SK-N-SH (cell line): ENCODE data around the gene TRAT1.

Experiments used
- CHD2 ChIP-seq: fragments of 150-350 bp; IDR thresholded peaks from 2 replicates; pipeline ENCODE4 v1.6.1; 2018; ENCODE audit warnings: low read length; ENCODE audit not compliant: partially characterized antibody
- EP300 ChIP-seq, 2 experiments: IDR thresholded peaks; 2 replicates each; pipeline versions ENCODE4 v1.4.0 to v1.6.1; 2012; ENCODE audit warnings: borderline replicate concordance in 1 of 2, low read depth in 1 of 2, low read length in 1 of 2
- EZH2phosphoT487 ChIP-seq: fragments of 200-600 bp; sonication (generic); IDR thresholded peaks from 2 replicates; pipeline ENCODE4 v1.6.1; 2017; ENCODE audit warnings: low read depth, mixed run types, mild to moderate bottlenecking, antibody characterized with exemption, moderate library complexity, borderline replicate concordance
- FOXM1 ChIP-seq: IDR thresholded peaks from 2 replicates; pipeline ENCODE4 v1.4.0; 2012; ENCODE audit warnings: low read depth, mild to moderate bottlenecking
- GABPA ChIP-seq: IDR thresholded peaks from 2 replicates; pipeline ENCODE4 v1.4.0; 2012; ENCODE audit warnings: low read depth, mild to moderate bottlenecking
- MAX ChIP-seq: IDR thresholded peaks from 2 replicates; pipeline ENCODE4 v1.4.0; 2012; ENCODE audit warnings: low read depth
- POLR2AphosphoS5 ChIP-seq: IDR thresholded peaks from 2 replicates; pipeline ENCODE4 v1.6.1; 2012; ENCODE audit warnings: low read depth, low read length
- RAD21 ChIP-seq: IDR thresholded peaks from 2 replicates; pipeline ENCODE4 v1.6.1; 2012; ENCODE audit warnings: mild to moderate bottlenecking, low read length
- REST ChIP-seq: IDR thresholded peaks from 2 replicates; pipeline ENCODE4 v1.6.1; 2012; ENCODE audit warnings: mild to moderate bottlenecking, low read depth, low read length, moderate library complexity
- TAF1 ChIP-seq: IDR thresholded peaks from 2 replicates; pipeline ENCODE4 v1.6.1; 2012; ENCODE audit warnings: low read depth, mild to moderate bottlenecking, low read length, moderate library complexity, borderline replicate concordance
- TCF12 ChIP-seq: IDR thresholded peaks from 2 replicates; pipeline ENCODE4 v1.4.0; 2012
- USF2 ChIP-seq: fragments of 150-350 bp; IDR thresholded peaks from 2 replicates; pipeline ENCODE4 v1.6.1; 2017; ENCODE audit warnings: antibody characterized with exemption, low read length, low read depth, borderline replicate concordance
- TF ChIP-seq, protein P1 (sequence below): fragments of 200-600 bp; sonication (generic); IDR thresholded peaks from 2 replicates; pipeline ENCODE4 v1.6.1; 2017; ENCODE audit warnings: antibody characterized with exemption, mild to moderate bottlenecking, moderate library complexity

GRCh38 chr3:108838436-108838835, 15.8 kb downstream of the TRAT1 start:
- TF ChIP-seq, protein P1, sequence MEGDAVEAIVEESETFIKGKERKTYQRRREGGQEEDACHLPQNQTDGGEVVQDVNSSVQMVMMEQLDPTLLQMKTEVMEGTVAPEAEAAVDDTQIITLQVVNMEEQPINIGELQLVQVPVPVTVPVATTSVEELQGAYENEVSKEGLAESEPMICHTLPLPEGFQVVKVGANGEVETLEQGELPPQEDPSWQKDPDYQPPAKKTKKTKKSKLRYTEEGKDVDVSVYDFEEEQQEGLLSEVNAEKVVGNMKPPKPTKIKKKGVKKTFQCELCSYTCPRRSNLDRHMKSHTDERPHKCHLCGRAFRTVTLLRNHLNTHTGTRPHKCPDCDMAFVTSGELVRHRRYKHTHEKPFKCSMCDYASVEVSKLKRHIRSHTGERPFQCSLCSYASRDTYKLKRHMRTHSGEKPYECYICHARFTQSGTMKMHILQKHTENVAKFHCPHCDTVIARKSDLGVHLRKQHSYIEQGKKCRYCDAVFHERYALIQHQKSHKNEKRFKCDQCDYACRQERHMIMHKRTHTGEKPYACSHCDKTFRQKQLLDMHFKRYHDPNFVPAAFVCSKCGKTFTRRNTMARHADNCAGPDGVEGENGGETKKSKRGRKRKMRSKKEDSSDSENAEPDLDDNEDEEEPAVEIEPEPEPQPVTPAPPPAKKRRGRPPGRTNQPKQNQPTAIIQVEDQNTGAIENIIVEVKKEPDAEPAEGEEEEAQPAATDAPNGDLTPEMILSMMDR, result no peak
- TF ChIP-seq POLR2AphosphoS5, result no peak
- no peak for TF ChIP-seq RAD21
- TF ChIP-seq TCF12, result no peak
- TF ChIP-seq EZH2phosphoT487, result no peak
- TF ChIP-seq FOXM1, result no peak
- TF ChIP-seq TAF1, result no peak
- no peak for TF ChIP-seq EP300 (IDR thresholded peaks at IDR 0.05; ENCODE audit: borderline replicate concordance in 1 of 2, low read depth in 1 of 2, low read length in 1 of 2)
- TF ChIP-seq GABPA, result no peak
- no peak for TF ChIP-seq MAX
- TF ChIP-seq USF2, result no peak
- TF ChIP-seq CHD2, result no peak
- no peak for TF ChIP-seq REST
